Esophagus muscularis mucosa (tissue), 4 donors: ENCODE data around the gene GPR4. TPM values are rescaled to one million over a fixed set of nuclear protein-coding genes. Genes with fewer than 3 reads are reported as not detected.

ENCODE experiments used
- DNase-seq: peaks from one replicate; pipeline ENCODE4 v3.0.0-alpha.2; 2017; ENCODE audit errors: extremely low spot score
- H3K27ac ChIP-seq, 4 donors: fragments of 200-600 bp; sonication (generic); replicated peaks in 1 of 4; 1 replicate in 3 of 4; 2 replicates in 1 of 4; pipeline ENCODE4 v1.5.1; 2016 to 2019; ENCODE audit warnings: mild to moderate bottlenecking in 1 of 4
- H3K27me3 ChIP-seq, 4 donors: fragments of 200-600 bp; sonication (generic); one replicate each; pipeline versions ENCODE4 v1.5.1 to v1.6.0; 2016 to 2019
- H3K36me3 ChIP-seq, 4 donors: fragments of 200-600 bp; sonication (generic); one replicate each; pipeline ENCODE4 v1.5.1; 2016 to 2019
- H3K4me1 ChIP-seq, 4 donors: fragments of 200-600 bp; sonication (generic); one replicate each; pipeline ENCODE4 v1.5.1; 2016 to 2019
- H3K4me3 ChIP-seq, 4 donors: fragments of 200-600 bp; sonication (generic); 1 replicate in 2 of 4; 2 replicates in 2 of 4; pipeline ENCODE4 v1.5.1; 2016 to 2019; ENCODE audit warnings: mild to moderate bottlenecking in 4 of 4, moderate library complexity in 1 of 4
- H3K9me3 ChIP-seq, 4 donors: fragments of 200-600 bp; sonication (generic); 1 replicate in 3 of 4; 2 replicates in 1 of 4; pipeline ENCODE4 v1.5.1; 2016 to 2019
- EP300 ChIP-seq: sonication (generic); formaldehyde crosslinking; IDR thresholded peaks from one replicate; pipeline ENCODE4 v1.6.1; 2017; ENCODE audit warnings: antibody characterized with exemption
- POLR2A ChIP-seq: fragments of 450-650 bp; IDR thresholded peaks from one replicate; pipeline ENCODE4 v1.6.1; 2017; ENCODE audit warnings: antibody characterized with exemption, moderate library complexity, mild to moderate bottlenecking, low read depth
- POLR2AphosphoS5 ChIP-seq, 2 donors: sonication (generic); formaldehyde crosslinking; IDR thresholded peaks; one replicate each; pipeline ENCODE4 v1.6.1; 2017; ENCODE audit warnings: antibody characterized with exemption in 2 of 2
- WGBS: methylation state at CpG from one replicate; pipeline ENCODE4 v1.1.5; 2018; 5-methylcytosine and 5-hydroxymethylcytosine counted together
- intact Hi-C: fragments of 100-400 bp; cut with DNase I; formaldehyde crosslinking; loops from one replicate; pipeline ENCODE4 v1.15.1; 2023
- total RNA-seq, 4 donors: library from RNA; depleted of rRNA; stranded (reverse); fragments of >200 nt; gene quantifications; one replicate each; pipeline versions ENCODE4 v1.1.0 to v1.2.1, GENCODE V29; 2016
- TF ChIP-seq, protein P1 (sequence below), 3 experiments: fragments of 200-600 bp in 2 of 3; fragments of 450-650 bp in 1 of 3; sonication (generic) in 2 of 3; IDR thresholded peaks; one replicate each; pipeline ENCODE4 v1.5.1; 2017 to 2019; ENCODE audit warnings: antibody characterized with exemption in 3 of 3, mild to moderate bottlenecking in 2 of 3, moderate library complexity in 1 of 3

Gene GPR4
- total RNA-seq, 4 donors from 2014 or later, result 0.42 to 6.6 (median 4.8) TPM

DNA sequence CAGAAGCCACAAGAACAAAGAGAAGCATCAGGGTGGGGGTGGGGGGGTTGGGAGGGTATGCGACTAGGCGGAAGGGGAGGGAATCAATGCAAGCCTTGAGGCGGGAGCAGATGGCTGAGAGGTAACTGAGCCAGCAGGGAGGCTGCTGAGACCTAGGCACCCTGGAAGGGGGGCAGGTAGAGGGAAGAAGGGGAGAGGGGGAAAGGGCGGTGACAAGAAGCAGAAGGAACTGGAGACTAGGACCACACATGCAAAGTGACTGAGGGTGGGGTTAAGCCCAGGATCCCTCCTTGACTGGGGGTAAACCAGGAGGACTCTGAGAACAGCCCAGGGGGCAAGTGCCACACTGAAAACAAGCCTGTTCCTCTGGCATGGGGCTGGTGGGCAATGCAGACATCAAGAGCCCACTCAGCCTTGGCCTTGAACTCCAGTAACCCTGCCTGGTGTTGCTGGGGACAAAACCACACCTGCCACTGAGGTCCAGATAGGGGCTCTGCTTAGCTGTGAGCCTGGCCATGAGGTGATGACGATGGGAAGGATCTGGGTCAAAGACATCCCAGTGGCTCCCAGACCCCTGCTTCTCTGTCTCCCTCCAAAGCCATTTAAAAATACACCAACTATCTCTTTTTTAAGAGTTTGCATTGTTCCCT lies 37.8 kb downstream of the GPR4 start:
- Histone ChIP-seq H3K4me1 (peaks cover 2 to 26% (median 7%) of the 10 kb centered on the region in 4 donors), H3K27ac (no peak overlapping the region), H3K27me3 (no peaks in the 10 kb centered on the region), H3K4me3 (no peak overlapping the region), H3K36me3 (peaks cover 0 to 8% (median 0%) of the 10 kb centered on the region in 4 donors), H3K9me3 (no peaks in the 10 kb centered on the region)
- no peak for DNase-seq
- no peak for TF ChIP-seq POLR2AphosphoS5 (IDR thresholded peaks at IDR 0.05)
- TF ChIP-seq EP300, result no peak
- TF ChIP-seq POLR2A, result no peak
- TF ChIP-seq, protein P1, sequence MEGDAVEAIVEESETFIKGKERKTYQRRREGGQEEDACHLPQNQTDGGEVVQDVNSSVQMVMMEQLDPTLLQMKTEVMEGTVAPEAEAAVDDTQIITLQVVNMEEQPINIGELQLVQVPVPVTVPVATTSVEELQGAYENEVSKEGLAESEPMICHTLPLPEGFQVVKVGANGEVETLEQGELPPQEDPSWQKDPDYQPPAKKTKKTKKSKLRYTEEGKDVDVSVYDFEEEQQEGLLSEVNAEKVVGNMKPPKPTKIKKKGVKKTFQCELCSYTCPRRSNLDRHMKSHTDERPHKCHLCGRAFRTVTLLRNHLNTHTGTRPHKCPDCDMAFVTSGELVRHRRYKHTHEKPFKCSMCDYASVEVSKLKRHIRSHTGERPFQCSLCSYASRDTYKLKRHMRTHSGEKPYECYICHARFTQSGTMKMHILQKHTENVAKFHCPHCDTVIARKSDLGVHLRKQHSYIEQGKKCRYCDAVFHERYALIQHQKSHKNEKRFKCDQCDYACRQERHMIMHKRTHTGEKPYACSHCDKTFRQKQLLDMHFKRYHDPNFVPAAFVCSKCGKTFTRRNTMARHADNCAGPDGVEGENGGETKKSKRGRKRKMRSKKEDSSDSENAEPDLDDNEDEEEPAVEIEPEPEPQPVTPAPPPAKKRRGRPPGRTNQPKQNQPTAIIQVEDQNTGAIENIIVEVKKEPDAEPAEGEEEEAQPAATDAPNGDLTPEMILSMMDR (IDR thresholded peaks at IDR 0.05), result no peak
- intact Hi-C loops, result no loop called here
- WGBS, result 70% methylated on average over 5 of the region's 5 CpGs

DNA sequence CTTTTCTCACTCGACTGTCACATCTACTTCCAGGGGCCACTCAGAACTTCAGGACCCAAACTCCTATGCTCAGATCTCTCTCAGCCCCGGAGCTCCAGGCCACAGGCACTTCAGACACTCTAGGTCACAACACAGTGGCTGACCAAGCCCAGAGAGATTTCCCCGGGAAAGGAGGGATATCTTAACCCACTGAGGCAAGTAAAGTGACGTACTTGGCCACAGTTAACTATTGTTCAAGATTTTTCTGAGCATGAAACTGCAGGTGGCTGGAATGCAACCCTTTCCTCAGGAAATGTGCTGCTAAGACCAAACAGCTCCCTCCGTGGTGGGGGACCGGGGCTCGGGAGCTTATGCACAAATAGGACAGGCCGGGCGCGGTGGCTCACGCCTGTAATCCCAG lies 41.3 kb downstream of the GPR4 start:
- peaks cover 0 to 12% (median 9%) of the 10 kb centered on the region in 4 donors for H3K4me1 ChIP-seq
- H3K27me3 ChIP-seq, result no peaks in the 10 kb centered on the region
- no peak overlapping the region for H3K27ac ChIP-seq
- whole genome bisulfite sequencing, result 71% methylated on average over 11 of the region's 11 CpGs
- intact Hi-C loops, result no loop called here
- no peaks in the 10 kb centered on the region for H3K9me3 ChIP-seq
- DNase-seq, result no peak
- TF ChIP-seq EP300, result no peak
- no peak for TF ChIP-seq POLR2AphosphoS5 (IDR thresholded peaks at IDR 0.05)
- TF ChIP-seq POLR2A, result no peak
- TF ChIP-seq, protein P1 (IDR thresholded peaks at IDR 0.05), result no peak
- peaks cover 0 to 5% (median 0%) of the 10 kb centered on the region in 4 donors for H3K36me3 ChIP-seq
- H3K4me3 ChIP-seq, result no peak overlapping the region

DNA sequence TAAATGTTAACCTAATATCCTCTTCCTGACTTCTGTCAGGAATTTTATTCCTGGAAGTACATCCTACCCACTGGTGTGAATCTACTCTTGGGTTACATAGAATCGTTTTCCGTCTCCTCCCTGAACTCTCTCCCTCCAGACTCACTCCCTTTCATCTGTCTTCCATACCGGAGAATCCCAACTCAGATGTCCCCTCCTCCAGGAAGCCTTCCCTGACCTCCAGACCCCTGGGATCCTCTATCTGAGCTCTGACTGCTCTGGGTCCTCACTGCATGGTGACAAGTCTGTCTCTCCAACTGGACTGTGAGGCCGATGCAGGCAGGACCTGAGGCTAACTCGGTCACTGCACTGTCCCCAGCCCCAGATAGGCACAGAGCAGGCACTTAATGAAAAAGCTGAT lies 42.0 kb downstream of the GPR4 start:
- Histone ChIP-seq H3K4me1 (peaks cover 0 to 12% (median 9%) of the 10 kb centered on the region in 4 donors), H3K27ac (no peak overlapping the region), H3K9me3 (no peaks in the 10 kb centered on the region), H3K4me3 (no peak overlapping the region), H3K27me3 (no peaks in the 10 kb centered on the region), H3K36me3 (peaks cover 0 to 5% (median 0%) of the 10 kb centered on the region in 4 donors)
- TF ChIP-seq POLR2AphosphoS5 (IDR thresholded peaks at IDR 0.05), result no peak
- TF ChIP-seq, protein P1 (IDR thresholded peaks at IDR 0.05), result no peak
- TF ChIP-seq EP300, result no peak
- no peak for TF ChIP-seq POLR2A
- intact Hi-C loops, result no loop called here
- DNase-seq, result no peak
- 88% methylated on average over 5 of the region's 5 CpGs for WGBS

DNA sequence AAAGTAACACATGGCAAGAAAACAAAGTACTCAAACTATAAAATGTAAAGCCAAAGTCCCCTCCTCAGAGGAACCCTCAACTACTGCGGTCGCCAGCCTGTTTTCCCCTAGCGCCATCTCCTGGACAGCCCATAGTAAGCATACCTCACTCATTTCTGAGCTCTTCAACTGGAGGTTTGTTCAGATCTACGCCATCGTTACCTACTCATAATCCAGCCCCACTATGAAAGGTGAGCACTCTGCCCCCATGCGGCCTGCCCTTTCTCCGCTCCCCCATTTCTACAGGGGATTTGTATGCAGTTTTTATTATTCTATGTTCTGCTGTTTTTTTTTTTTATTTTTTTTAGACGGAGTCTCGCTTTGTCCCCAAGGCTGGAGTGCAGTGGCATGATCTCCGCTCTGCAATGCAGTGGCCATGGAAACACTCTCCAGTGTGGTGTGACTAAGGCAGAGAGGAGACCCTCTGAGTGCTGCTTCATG lies 43.6 kb downstream of the GPR4 start:
- Histone ChIP-seq H3K27ac (no peak overlapping the region), H3K4me1 (peaks cover 0 to 12% (median 9%) of the 10 kb centered on the region in 4 donors), H3K9me3 (no peaks in the 10 kb centered on the region), H3K4me3 (no peak overlapping the region), H3K36me3 (peaks cover 0 to 11% (median 7%) of the 10 kb centered on the region in 4 donors), H3K27me3 (no peaks in the 10 kb centered on the region)
- no peak for DNase-seq
- WGBS, result 45% methylated on average over 10 of the region's 10 CpGs
- intact Hi-C loops, result no loop called here
- no peak for TF ChIP-seq POLR2A
- TF ChIP-seq, protein P1 (IDR thresholded peaks at IDR 0.05), result peak; percentile 44 to 58 (median 50)
